Mesenchymal stem cell (in vitro differentiated cells and primary cell): ENCODE data around the gene POU2AF2.

ENCODE experiments used
- DNase-seq: peaks from one replicate; pipeline ENCODE4 v3.0.0-alpha.2; 2013
- H2AFZ ChIP-seq: one replicate; pipeline ENCODE4 v1.6.1; 2013; ENCODE audit warnings: low read depth, mild to moderate bottlenecking, control low read depth, inconsistent platforms, low read length, moderate library complexity
- H2AK5ac ChIP-seq: 2 replicates; pipeline ENCODE4 v1.6.1; 2013; ENCODE audit warnings: low read length, moderate library complexity, mild to moderate bottlenecking, inconsistent platforms; ENCODE audit not compliant: severe bottlenecking
- H2BK120ac ChIP-seq: one replicate; pipeline ENCODE4 v1.6.1; 2013; ENCODE audit warnings: low read depth, mild to moderate bottlenecking, inconsistent platforms, low read length, moderate library complexity
- H2BK12ac ChIP-seq, 2 experiments: one replicate each; pipeline ENCODE4 v1.6.1; 2013; ENCODE audit warnings: inconsistent platforms in 2 of 2, low read length in 2 of 2, mild to moderate bottlenecking in 2 of 2, moderate library complexity in 2 of 2, control low read depth in 1 of 2
- H2BK15ac ChIP-seq: one replicate; pipeline ENCODE4 v1.6.1; 2013; ENCODE audit warnings: mild to moderate bottlenecking, low read depth, inconsistent platforms; ENCODE audit not compliant: poor library complexity, severe bottlenecking
- H2BK5ac ChIP-seq: 2 replicates; pipeline ENCODE4 v1.6.1; 2013; ENCODE audit warnings: low read depth, mild to moderate bottlenecking, low read length, control low read depth, inconsistent platforms; ENCODE audit not compliant: poor library complexity, severe bottlenecking
- H3K14ac ChIP-seq, 2 experiments: one replicate each; pipeline ENCODE4 v1.6.1; 2013; ENCODE audit warnings: inconsistent platforms in 2 of 2, low read length in 2 of 2, control low read depth in 1 of 2, mild to moderate bottlenecking in 1 of 2, moderate library complexity in 1 of 2
- H3K18ac ChIP-seq, 2 experiments: one replicate each; pipeline ENCODE4 v1.6.1; 2013; ENCODE audit warnings: inconsistent platforms in 2 of 2, low read length in 2 of 2, control low read depth in 1 of 2, low read depth in 1 of 2, mild to moderate bottlenecking in 1 of 2
- H3K23ac ChIP-seq, 2 experiments: one replicate each; pipeline ENCODE4 v1.6.1; 2013; ENCODE audit warnings: inconsistent platforms in 2 of 2, low read length in 2 of 2, mild to moderate bottlenecking in 2 of 2, moderate library complexity in 2 of 2, control low read depth in 1 of 2
- H3K27ac ChIP-seq: 2 replicates; pipeline ENCODE4 v1.5.1; 2013; ENCODE audit warnings: mild to moderate bottlenecking, moderate library complexity, low read length, control low read depth, inconsistent platforms; ENCODE audit not compliant: poor library complexity, severe bottlenecking
- H3K27me3 ChIP-seq, 2 experiments: 2 replicates each; pipeline versions ENCODE4 v1.6.1 to v1.7.0; 2013; ENCODE audit warnings: low read length in 2 of 2, mild to moderate bottlenecking in 2 of 2, moderate library complexity in 2 of 2, control low read depth in 1 of 2, inconsistent platforms in 1 of 2; ENCODE audit not compliant: control insufficient read depth in 1 of 2, insufficient read depth in 1 of 2
- H3K36me3 ChIP-seq, 2 experiments: 2 replicates each; pipeline versions ENCODE4 v1.6.1 to v1.7.0; 2013; ENCODE audit warnings: low read length in 2 of 2, control low read depth in 1 of 2, inconsistent platforms in 1 of 2, low read depth in 1 of 2, mild to moderate bottlenecking in 1 of 2; ENCODE audit not compliant: insufficient read depth in 2 of 2, control insufficient read depth in 1 of 2
- H3K4ac ChIP-seq, 2 experiments: one replicate each; pipeline ENCODE4 v1.6.1; 2013; ENCODE audit warnings: inconsistent platforms in 2 of 2, low read length in 2 of 2, mild to moderate bottlenecking in 2 of 2, moderate library complexity in 2 of 2, control low read depth in 1 of 2, low read depth in 1 of 2
- H3K4me1 ChIP-seq: 2 replicates; pipeline ENCODE4 v1.6.1; 2013; ENCODE audit warnings: low read depth, low read length, control low read depth; ENCODE audit not compliant: control insufficient read depth, insufficient read depth
- H3K4me2 ChIP-seq: 2 replicates; pipeline ENCODE4 v1.6.1; 2013; ENCODE audit warnings: low read length, mild to moderate bottlenecking, inconsistent platforms; ENCODE audit not compliant: poor library complexity, severe bottlenecking
- H3K4me3 ChIP-seq, 2 experiments: 2 replicates each; pipeline versions ENCODE4 v1.5.1 to v1.7.0; 2013; ENCODE audit warnings: low read length in 2 of 2, mild to moderate bottlenecking in 2 of 2, control low read depth in 1 of 2, low read depth in 1 of 2; ENCODE audit not compliant: insufficient read depth in 1 of 2
- H3K79me1 ChIP-seq: replicated peaks from 2 replicates; pipeline ENCODE4 v1.6.1; 2013; ENCODE audit warnings: mild to moderate bottlenecking, control low read depth, low read length, inconsistent platforms; ENCODE audit not compliant: poor library complexity, severe bottlenecking
- H3K9ac ChIP-seq: 2 replicates; pipeline ENCODE4 v1.7.0; 2013; ENCODE audit warnings: mild to moderate bottlenecking, low read length, moderate library complexity
- H3K9me3 ChIP-seq: 2 replicates; pipeline ENCODE4 v1.7.0; 2013; ENCODE audit warnings: mild to moderate bottlenecking, low read length; ENCODE audit not compliant: control insufficient read depth
- H4K8ac ChIP-seq: one replicate; pipeline ENCODE4 v1.6.1; 2013; ENCODE audit warnings: inconsistent platforms, mild to moderate bottlenecking, low read length, moderate library complexity
- H4K91ac ChIP-seq: one replicate; pipeline ENCODE4 v1.6.1; 2013; ENCODE audit warnings: mild to moderate bottlenecking, low read length, inconsistent platforms
- WGBS: methylation state at CpG from one replicate; pipeline ENCODE4 v1.1.7; 2013; ENCODE audit warnings: mixed read lengths; 5-methylcytosine and 5-hydroxymethylcytosine counted together

POU2AF2 gene

DNA sequence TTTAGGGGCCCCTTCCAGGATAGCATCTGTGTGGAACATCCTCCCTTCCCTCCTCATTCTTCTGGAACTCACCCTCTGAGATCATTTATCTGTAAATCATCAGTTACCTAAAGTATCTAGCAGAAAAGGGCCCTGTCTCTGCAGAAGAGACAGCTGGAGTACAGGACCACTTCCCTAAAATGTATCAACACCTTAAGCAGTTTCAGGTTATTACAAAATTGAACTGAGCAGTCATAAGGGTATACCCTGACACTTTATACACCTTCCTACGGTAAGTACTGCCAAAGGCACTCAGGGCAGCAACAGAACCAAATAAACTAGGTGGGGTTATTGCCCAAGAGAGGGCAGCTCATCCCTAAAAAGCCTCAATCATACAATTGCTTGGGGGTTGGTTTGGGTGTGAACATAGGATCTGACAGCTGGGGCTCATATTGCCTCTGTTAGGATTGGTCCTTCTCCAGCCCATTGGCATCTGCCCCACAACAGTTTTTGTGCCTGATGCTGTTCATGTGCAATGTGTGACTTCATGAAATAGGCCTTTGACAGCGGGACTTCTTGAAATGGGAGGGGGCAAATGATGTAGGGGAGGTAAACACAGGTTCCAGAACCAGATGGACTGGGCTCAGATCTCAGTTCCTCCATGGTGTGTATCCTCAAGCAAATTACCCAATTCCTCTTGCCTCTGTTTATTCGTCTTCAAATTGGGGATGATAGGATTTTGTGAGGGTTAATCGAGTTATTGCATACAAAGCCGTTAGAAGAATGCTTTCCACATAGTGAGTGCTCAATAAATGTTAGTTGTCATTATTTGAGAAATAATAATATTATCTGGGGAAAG, 55.7 kb downstream of the POU2AF2 start:
- Histone ChIP-seq H2BK15ac (no peak overlapping the region), H3K4me3 (no peak overlapping the region), H3K18ac (no peak overlapping the region), H3K27ac (no peak overlapping the region), H3K9ac (no peak overlapping the region), H3K4me2 (no peak overlapping the region), H4K8ac (no peak overlapping the region), H3K36me3 (no peaks in the 10 kb centered on the region), H3K9me3 (no peaks in the 10 kb centered on the region), H2BK12ac (no peak overlapping the region), H3K4ac (no peak overlapping the region), H3K79me1 (no peaks in the 10 kb centered on the region), H2BK120ac (no peak overlapping the region), H4K91ac (no peak overlapping the region), H2AK5ac (no peak overlapping the region), H2AFZ (no peak overlapping the region), H3K4me1 (peaks cover 16% of the 10 kb centered on the region), H3K23ac (no peak overlapping the region), H3K14ac (no peak overlapping the region), H3K27me3 (peaks cover 55 to 60% of the 10 kb centered on the region in 2 experiments), H2BK5ac (no peak overlapping the region)
- 98% methylated on average over 3 of the region's 5 CpGs for WGBS
- no peak for DNase-seq

- WGBS, result 95% methylated on average over 3 of the region's 3 CpGs
These were observed 56.3 kb downstream of the POU2AF2 start for GRCh38 chr11:111301842-111302118.

DNA sequence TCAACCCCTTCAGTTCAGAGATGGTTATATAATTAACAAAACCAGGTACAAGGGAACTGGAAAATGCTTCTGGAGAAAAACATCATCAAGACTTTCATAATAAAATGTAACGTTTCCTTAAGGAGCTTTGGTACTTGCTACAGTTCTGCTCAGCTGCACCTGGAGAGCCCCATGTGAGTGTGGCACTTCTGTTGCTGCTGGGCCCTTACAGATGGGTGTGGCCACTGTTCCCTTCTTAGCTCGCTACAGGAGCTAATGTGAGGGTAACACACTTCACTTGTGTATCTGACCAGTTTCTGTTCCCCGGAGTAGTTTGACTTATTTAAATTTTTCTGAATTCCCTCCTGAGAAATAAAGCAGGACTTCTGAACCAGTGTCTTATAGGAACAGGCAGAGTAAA, 56.8 kb downstream of the POU2AF2 start:
- Histone ChIP-seq H2BK120ac (no peak overlapping the region), H3K9ac (no peak overlapping the region), H3K27me3 (peaks cover 61% of the 10 kb centered on the region in 2 experiments), H4K91ac (no peak overlapping the region), H3K4me3 (no peak overlapping the region), H3K4ac (no peak overlapping the region), H3K9me3 (no peaks in the 10 kb centered on the region), H3K14ac (no peak overlapping the region), H3K36me3 (no peaks in the 10 kb centered on the region), H2BK5ac (no peak overlapping the region), H4K8ac (no peak overlapping the region), H3K23ac (no peak overlapping the region), H3K79me1 (no peaks in the 10 kb centered on the region), H2BK15ac (no peak overlapping the region), H3K27ac (no peak overlapping the region), H2AFZ (no peak overlapping the region), H2BK12ac (no peak overlapping the region), H3K4me1 (peaks cover 16% of the 10 kb centered on the region), H3K4me2 (no peak overlapping the region), H2AK5ac (no peak overlapping the region), H3K18ac (no peak overlapping the region)
- DNase-seq, result no peak
- WGBS, result 65% methylated on average over 3 of the region's 3 CpGs

More at GRCh38 chr11:111301842-111302118, 56.3 kb downstream of the POU2AF2 start:
- H4K8ac ChIP-seq, result no peak overlapping the region
- H2BK120ac ChIP-seq, result no peak overlapping the region
- H3K9ac ChIP-seq, result no peak overlapping the region
- H3K18ac ChIP-seq, result no peak overlapping the region
- H3K23ac ChIP-seq, result no peak overlapping the region
- H3K27ac ChIP-seq, result no peak overlapping the region
- H3K79me1 ChIP-seq, result no peaks in the 10 kb centered on the region
- no peak overlapping the region for H2BK5ac ChIP-seq
- no peaks in the 10 kb centered on the region for H3K36me3 ChIP-seq
- no peak overlapping the region for H2BK12ac ChIP-seq
- H3K27me3 ChIP-seq, result peaks cover 60 to 61% of the 10 kb centered on the region in 2 experiments
- no peak overlapping the region for H2AK5ac ChIP-seq
- no peak overlapping the region for H3K4me2 ChIP-seq
- H3K4ac ChIP-seq, result no peak overlapping the region
- no peak overlapping the region for H3K4me3 ChIP-seq
- H4K91ac ChIP-seq, result no peak overlapping the region
- DNase-seq, result no peak
- H3K4me1 ChIP-seq, result peaks cover 16% of the 10 kb centered on the region
- H2BK15ac ChIP-seq, result no peak overlapping the region
- no peak overlapping the region for H3K14ac ChIP-seq
- no peaks in the 10 kb centered on the region for H3K9me3 ChIP-seq
- no peak overlapping the region for H2AFZ ChIP-seq

- DNase-seq, result no peak
- no peak overlapping the region for H4K8ac ChIP-seq
- H3K79me1 ChIP-seq, result no peaks in the 10 kb centered on the region
- no peak overlapping the region for H3K18ac ChIP-seq
- no peak overlapping the region for H2BK12ac ChIP-seq
- H3K4me3 ChIP-seq, result no peak overlapping the region
- no peak overlapping the region for H2AK5ac ChIP-seq
- H3K9ac ChIP-seq, result no peak overlapping the region
- peaks cover 57 to 60% of the 10 kb centered on the region in 2 experiments for H3K27me3 ChIP-seq
- H4K91ac ChIP-seq, result no peak overlapping the region
- 87% methylated on average over 2 of the region's 4 CpGs for WGBS
- no peak overlapping the region for H3K27ac ChIP-seq
- no peak overlapping the region for H2BK15ac ChIP-seq
- H3K36me3 ChIP-seq, result no peaks in the 10 kb centered on the region
- H3K4me2 ChIP-seq, result no peak overlapping the region
- no peak overlapping the region for H2BK120ac ChIP-seq
- H2BK5ac ChIP-seq, result no peak overlapping the region
- H3K14ac ChIP-seq, result no peak overlapping the region
- H3K4ac ChIP-seq, result no peak overlapping the region
- no peaks in the 10 kb centered on the region for H3K9me3 ChIP-seq
- H2AFZ ChIP-seq, result no peak overlapping the region
- no peak overlapping the region for H3K23ac ChIP-seq
- H3K4me1 ChIP-seq, result peaks cover 14% of the 10 kb centered on the region
These were observed 57.9 kb downstream of the POU2AF2 start for GRCh38 chr11:111303461-111303860.
